Mesenchymal stem cell (in vitro differentiated cells and primary cell): ENCODE results near the gene RAP1GAP2.

Experiments used
- DNase-seq: peaks from one replicate; pipeline ENCODE4 v3.0.0-alpha.2; 2013
- H2AFZ ChIP-seq: one replicate; pipeline ENCODE4 v1.6.1; 2013; ENCODE audit warnings: low read depth, mild to moderate bottlenecking, control low read depth, inconsistent platforms, low read length, moderate library complexity
- H2AK5ac ChIP-seq: 2 replicates; pipeline ENCODE4 v1.6.1; 2013; ENCODE audit warnings: low read length, moderate library complexity, mild to moderate bottlenecking, inconsistent platforms; ENCODE audit not compliant: severe bottlenecking
- H2BK120ac ChIP-seq: one replicate; pipeline ENCODE4 v1.6.1; 2013; ENCODE audit warnings: low read depth, mild to moderate bottlenecking, inconsistent platforms, low read length, moderate library complexity
- H2BK12ac ChIP-seq, 2 experiments: one replicate each; pipeline ENCODE4 v1.6.1; 2013; ENCODE audit warnings: inconsistent platforms in 2 of 2, low read length in 2 of 2, mild to moderate bottlenecking in 2 of 2, moderate library complexity in 2 of 2, control low read depth in 1 of 2
- H2BK15ac ChIP-seq: one replicate; pipeline ENCODE4 v1.6.1; 2013; ENCODE audit warnings: mild to moderate bottlenecking, low read depth, inconsistent platforms; ENCODE audit not compliant: poor library complexity, severe bottlenecking
- H2BK5ac ChIP-seq: 2 replicates; pipeline ENCODE4 v1.6.1; 2013; ENCODE audit warnings: low read depth, mild to moderate bottlenecking, low read length, control low read depth, inconsistent platforms; ENCODE audit not compliant: poor library complexity, severe bottlenecking
- H3K14ac ChIP-seq, 2 experiments: one replicate each; pipeline ENCODE4 v1.6.1; 2013; ENCODE audit warnings: inconsistent platforms in 2 of 2, low read length in 2 of 2, control low read depth in 1 of 2, mild to moderate bottlenecking in 1 of 2, moderate library complexity in 1 of 2
- H3K18ac ChIP-seq, 2 experiments: one replicate each; pipeline ENCODE4 v1.6.1; 2013; ENCODE audit warnings: inconsistent platforms in 2 of 2, low read length in 2 of 2, control low read depth in 1 of 2, low read depth in 1 of 2, mild to moderate bottlenecking in 1 of 2
- H3K23ac ChIP-seq, 2 experiments: one replicate each; pipeline ENCODE4 v1.6.1; 2013; ENCODE audit warnings: inconsistent platforms in 2 of 2, low read length in 2 of 2, mild to moderate bottlenecking in 2 of 2, moderate library complexity in 2 of 2, control low read depth in 1 of 2
- H3K27ac ChIP-seq: 2 replicates; pipeline ENCODE4 v1.5.1; 2013; ENCODE audit warnings: mild to moderate bottlenecking, moderate library complexity, low read length, control low read depth, inconsistent platforms; ENCODE audit not compliant: poor library complexity, severe bottlenecking
- H3K27me3 ChIP-seq, 2 experiments: 2 replicates each; pipeline versions ENCODE4 v1.6.1 to v1.7.0; 2013; ENCODE audit warnings: low read length in 2 of 2, mild to moderate bottlenecking in 2 of 2, moderate library complexity in 2 of 2, control low read depth in 1 of 2, inconsistent platforms in 1 of 2; ENCODE audit not compliant: control insufficient read depth in 1 of 2, insufficient read depth in 1 of 2
- H3K36me3 ChIP-seq, 2 experiments: 2 replicates each; pipeline versions ENCODE4 v1.6.1 to v1.7.0; 2013; ENCODE audit warnings: low read length in 2 of 2, control low read depth in 1 of 2, inconsistent platforms in 1 of 2, low read depth in 1 of 2, mild to moderate bottlenecking in 1 of 2; ENCODE audit not compliant: insufficient read depth in 2 of 2, control insufficient read depth in 1 of 2
- H3K4ac ChIP-seq, 2 experiments: one replicate each; pipeline ENCODE4 v1.6.1; 2013; ENCODE audit warnings: inconsistent platforms in 2 of 2, low read length in 2 of 2, mild to moderate bottlenecking in 2 of 2, moderate library complexity in 2 of 2, control low read depth in 1 of 2, low read depth in 1 of 2
- H3K4me1 ChIP-seq: 2 replicates; pipeline ENCODE4 v1.6.1; 2013; ENCODE audit warnings: low read depth, low read length, control low read depth; ENCODE audit not compliant: control insufficient read depth, insufficient read depth
- H3K4me2 ChIP-seq: 2 replicates; pipeline ENCODE4 v1.6.1; 2013; ENCODE audit warnings: low read length, mild to moderate bottlenecking, inconsistent platforms; ENCODE audit not compliant: poor library complexity, severe bottlenecking
- H3K4me3 ChIP-seq, 2 experiments: 2 replicates each; pipeline versions ENCODE4 v1.5.1 to v1.7.0; 2013; ENCODE audit warnings: low read length in 2 of 2, mild to moderate bottlenecking in 2 of 2, control low read depth in 1 of 2, low read depth in 1 of 2; ENCODE audit not compliant: insufficient read depth in 1 of 2
- H3K79me1 ChIP-seq: replicated peaks from 2 replicates; pipeline ENCODE4 v1.6.1; 2013; ENCODE audit warnings: mild to moderate bottlenecking, control low read depth, low read length, inconsistent platforms; ENCODE audit not compliant: poor library complexity, severe bottlenecking
- H3K9ac ChIP-seq: 2 replicates; pipeline ENCODE4 v1.7.0; 2013; ENCODE audit warnings: mild to moderate bottlenecking, low read length, moderate library complexity
- H3K9me3 ChIP-seq: 2 replicates; pipeline ENCODE4 v1.7.0; 2013; ENCODE audit warnings: mild to moderate bottlenecking, low read length; ENCODE audit not compliant: control insufficient read depth
- H4K8ac ChIP-seq: one replicate; pipeline ENCODE4 v1.6.1; 2013; ENCODE audit warnings: inconsistent platforms, mild to moderate bottlenecking, low read length, moderate library complexity
- H4K91ac ChIP-seq: one replicate; pipeline ENCODE4 v1.6.1; 2013; ENCODE audit warnings: mild to moderate bottlenecking, low read length, inconsistent platforms
- WGBS: methylation state at CpG from one replicate; pipeline ENCODE4 v1.1.7; 2013; ENCODE audit warnings: mixed read lengths; 5-methylcytosine and 5-hydroxymethylcytosine counted together

The RAP1GAP2 gene

GRCh38 chr17:2975469-2975958, 179.3 kb downstream of the RAP1GAP2 start:
- Histone ChIP-seq H3K14ac (no peak overlapping the region), H3K4me1 (no peaks in the 10 kb centered on the region), H2BK12ac (no peak overlapping the region), H3K36me3 (no peaks in the 10 kb centered on the region), H2BK120ac (no peak overlapping the region), H3K23ac (no peak overlapping the region), H3K4ac (no peak overlapping the region), H3K9me3 (no peaks in the 10 kb centered on the region), H2BK15ac (no peak overlapping the region), H3K9ac (peak overlapping the region; percentile 19), H3K79me1 (no peaks in the 10 kb centered on the region), H3K27ac (no peak overlapping the region), H3K27me3 (no peaks in the 10 kb centered on the region), H2BK5ac (no peak overlapping the region), H3K18ac (no peak overlapping the region), H2AK5ac (no peak overlapping the region), H4K8ac (no peak overlapping the region), H2AFZ (no peak overlapping the region), H4K91ac (no peak overlapping the region), H3K4me3 (peak overlapping the region in 1 of 2 experiments; percentile 55), H3K4me2 (no peak overlapping the region)
- WGBS, result 81% methylated on average over 8 of the region's 8 CpGs
- no peak for DNase-seq

- Histone ChIP-seq H2AK5ac (no peak overlapping the region), H3K4me2 (no peak overlapping the region), H4K91ac (no peak overlapping the region), H3K79me1 (no peaks in the 10 kb centered on the region), H3K27me3 (no peaks in the 10 kb centered on the region), H3K9ac (no peak overlapping the region), H3K36me3 (peaks cover 0 to 12% of the 10 kb centered on the region in 2 experiments), H3K23ac (no peak overlapping the region), H2AFZ (no peak overlapping the region), H2BK12ac (no peak overlapping the region), H2BK5ac (no peak overlapping the region), H2BK120ac (no peak overlapping the region), H3K18ac (no peak overlapping the region), H3K14ac (no peak overlapping the region), H3K4me1 (no peaks in the 10 kb centered on the region), H4K8ac (no peak overlapping the region), H3K4me3 (no peak overlapping the region), H3K9me3 (no peaks in the 10 kb centered on the region), H3K4ac (no peak overlapping the region), H2BK15ac (no peak overlapping the region), H3K27ac (no peak overlapping the region)
- 100% methylated on average over 2 of the region's 3 CpGs for WGBS
- no peak for DNase-seq
Measured at GRCh38 chr17:2977157-2977556, 180.9 kb downstream of the RAP1GAP2 start.

GRCh38 chr17:2978116-2978515, 181.9 kb downstream of the RAP1GAP2 start:
- whole genome bisulfite sequencing, result 95% methylated on average over 9 of the region's 9 CpGs
- Histone ChIP-seq H3K23ac (no peak overlapping the region), H3K4me2 (no peak overlapping the region), H3K4ac (no peak overlapping the region), H3K14ac (no peak overlapping the region), H3K9ac (no peak overlapping the region), H3K4me1 (peaks cover 3% of the 10 kb centered on the region), H3K18ac (no peak overlapping the region), H4K8ac (no peak overlapping the region), H2BK12ac (no peak overlapping the region), H3K4me3 (no peak overlapping the region), H2AFZ (no peak overlapping the region), H2BK120ac (no peak overlapping the region), H2BK5ac (no peak overlapping the region), H2BK15ac (no peak overlapping the region), H3K27me3 (no peaks in the 10 kb centered on the region), H3K36me3 (peaks cover 0 to 12% of the 10 kb centered on the region in 2 experiments), H3K79me1 (no peaks in the 10 kb centered on the region), H4K91ac (no peak overlapping the region), H3K9me3 (no peaks in the 10 kb centered on the region), H3K27ac (no peak overlapping the region), H2AK5ac (no peak overlapping the region)
- no peak for DNase-seq

- Histone ChIP-seq H3K4me2 (no peak overlapping the region), H3K23ac (no peak overlapping the region), H2BK12ac (no peak overlapping the region), H3K27ac (no peak overlapping the region), H2AK5ac (no peak overlapping the region), H2BK120ac (no peak overlapping the region), H3K27me3 (no peaks in the 10 kb centered on the region), H2BK15ac (no peak overlapping the region), H4K8ac (no peak overlapping the region), H3K36me3 (peaks cover 0 to 12% of the 10 kb centered on the region in 2 experiments), H3K9ac (no peak overlapping the region), H3K18ac (no peak overlapping the region), H2AFZ (no peak overlapping the region), H4K91ac (no peak overlapping the region), H2BK5ac (no peak overlapping the region), H3K4me1 (peaks cover 3% of the 10 kb centered on the region), H3K14ac (no peak overlapping the region), H3K79me1 (no peaks in the 10 kb centered on the region), H3K9me3 (no peaks in the 10 kb centered on the region), H3K4ac (no peak overlapping the region), H3K4me3 (no peak overlapping the region)
- 100% methylated on average over 1 of the region's 2 CpGs for WGBS
- DNase-seq, result no peak
Measured at GRCh38 chr17:2978991-2979390, 182.8 kb downstream of the RAP1GAP2 start.
